HEK293 (cell line): ENCODE data around the gene OR2AT4.

Source experiments
- CTCF ChIA-PET: fragments of 350-600 bp; formaldehyde crosslinking; extraction: SDS; loops from one replicate; lab custom pipeline; 2021; ENCODE audit warnings: antibody characterized with exemption; lab: Yijun Ruan, JAX
- POLR2A ChIA-PET: fragments of 300-600 bp; formaldehyde crosslinking; extraction: SDS; loops from one replicate; lab custom pipeline; 2020; ENCODE audit warnings: antibody characterized with exemption, inconsistent platforms; lab: Yijun Ruan, JAX
- H3K27ac ChIP-seq: fragments of 200-500 bp; sonication (Bioruptor generic); 2 replicates; pipeline ENCODE4 v1.5.1; 2014; ENCODE audit warnings: low read depth, low read length, control low read depth, inconsistent platforms; ENCODE audit errors: extremely low read depth
- H3K36me3 ChIP-seq, 2 experiments: fragments of 200-500 bp in 1 of 2; sonication (Bioruptor generic) in 1 of 2; 1 replicate in 1 of 2; 2 replicates in 1 of 2; pipeline ENCODE4 v1.5.1; 2014 to 2017; ENCODE audit warnings: inconsistent platforms in 2 of 2, low read length in 2 of 2; ENCODE audit not compliant: control insufficient read depth in 2 of 2, insufficient read depth in 1 of 2
- H3K4me1 ChIP-seq: fragments of 200-500 bp; sonication (Bioruptor generic); 2 replicates; pipeline ENCODE4 v1.5.1; 2014; ENCODE audit warnings: mild to moderate bottlenecking, low read length, inconsistent platforms; ENCODE audit not compliant: control insufficient read depth, insufficient read depth
- H3K4me3 ChIP-seq: 2 replicates; pipeline ENCODE4 v1.5.1; 2011; ENCODE audit warnings: low read depth, mild to moderate bottlenecking, control low read depth, low read length, moderate library complexity
- H3K9me3 ChIP-seq: fragments of 200-500 bp; sonication (Bioruptor generic); 2 replicates; pipeline ENCODE4 v1.5.1; 2014; ENCODE audit warnings: low read depth, low read length, inconsistent platforms; ENCODE audit not compliant: control insufficient read depth, insufficient read depth
- AEBP2 ChIP-seq: fragments of 450-650 bp; formaldehyde crosslinking; IDR thresholded peaks from 2 replicates; pipeline ENCODE4 v1.5.1; 2016; ENCODE audit warnings: missing biosample characterization, missing genetic modification characterization, borderline replicate concordance
- ELK4 ChIP-seq: IDR thresholded peaks from 2 replicates; pipeline ENCODE4 v1.6.1; 2011; ENCODE audit warnings: mild to moderate bottlenecking, low read depth, low read length, borderline replicate concordance
- FEZF1 ChIP-seq: fragments of 450-650 bp; formaldehyde crosslinking; IDR thresholded peaks from 2 replicates; pipeline ENCODE4 v1.5.1; 2016; ENCODE audit warnings: missing biosample characterization, missing genetic modification characterization
- GFI1B ChIP-seq: fragments of 450-650 bp; formaldehyde crosslinking; IDR thresholded peaks from 2 replicates; pipeline ENCODE4 v1.5.1; 2016; ENCODE audit warnings: missing biosample characterization, missing genetic modification characterization
- REPIN1 ChIP-seq: fragments of 450-650 bp; formaldehyde crosslinking; IDR thresholded peaks from 2 replicates; pipeline ENCODE4 v1.5.1; 2017; ENCODE audit warnings: missing biosample characterization, missing genetic modification characterization, low read depth
- TCF7L2 ChIP-seq: IDR thresholded peaks from 2 replicates; pipeline ENCODE4 v1.6.1; 2011; ENCODE audit warnings: low read depth, mild to moderate bottlenecking, inconsistent platforms, low read length, moderate library complexity, borderline replicate concordance
- ZFP3 ChIP-seq: fragments of 450-650 bp; formaldehyde crosslinking; IDR thresholded peaks from 2 replicates; pipeline ENCODE4 v1.5.1; 2016; ENCODE audit warnings: low read depth, missing biosample characterization, missing genetic modification characterization
- ZFP41 ChIP-seq: fragments of 450-650 bp; formaldehyde crosslinking; IDR thresholded peaks from 2 replicates; pipeline ENCODE4 v1.5.1; 2016; ENCODE audit warnings: missing biosample characterization, missing genetic modification characterization, borderline replicate concordance
- ZNF138 ChIP-seq: fragments of 450-650 bp; formaldehyde crosslinking; IDR thresholded peaks from 2 replicates; pipeline ENCODE4 v1.5.1; 2016; ENCODE audit warnings: missing biosample characterization, missing genetic modification characterization, borderline replicate concordance
- ZNF174 ChIP-seq: fragments of 450-650 bp; formaldehyde crosslinking; IDR thresholded peaks from 2 replicates; pipeline ENCODE4 v1.5.0; 2017; ENCODE audit warnings: missing biosample characterization, mild to moderate bottlenecking, missing genetic modification characterization
- ZNF202 ChIP-seq: fragments of 450-650 bp; formaldehyde crosslinking; IDR thresholded peaks from 2 replicates; pipeline ENCODE4 v1.5.1; 2016; ENCODE audit warnings: missing biosample characterization, missing genetic modification characterization, borderline replicate concordance
- ZNF214 ChIP-seq: fragments of 450-650 bp; formaldehyde crosslinking; IDR thresholded peaks from 2 replicates; pipeline ENCODE4 v1.5.1; 2017; ENCODE audit warnings: missing biosample characterization, mild to moderate bottlenecking, missing genetic modification characterization, borderline replicate concordance
- ZNF280D ChIP-seq: fragments of 450-650 bp; formaldehyde crosslinking; IDR thresholded peaks from 2 replicates; pipeline ENCODE4 v1.5.1; 2016; ENCODE audit warnings: missing biosample characterization, missing genetic modification characterization
- ZNF292 ChIP-seq: fragments of 450-650 bp; formaldehyde crosslinking; IDR thresholded peaks from 2 replicates; pipeline ENCODE4 v1.5.1; 2016; ENCODE audit warnings: low read depth, missing biosample characterization, missing genetic modification characterization, borderline replicate concordance
- ZNF302 ChIP-seq: fragments of 450-650 bp; formaldehyde crosslinking; IDR thresholded peaks from 2 replicates; pipeline ENCODE4 v1.5.1; 2016; ENCODE audit warnings: missing biosample characterization, missing genetic modification characterization, low read depth
- ZNF391 ChIP-seq: fragments of 450-650 bp; formaldehyde crosslinking; IDR thresholded peaks from 2 replicates; pipeline ENCODE4 v1.5.1; 2016; ENCODE audit warnings: low read depth, missing biosample characterization, missing genetic modification characterization, borderline replicate concordance
- ZNF585B ChIP-seq: fragments of 450-650 bp; formaldehyde crosslinking; IDR thresholded peaks from 2 replicates; pipeline ENCODE4 v1.5.1; 2016; ENCODE audit warnings: missing biosample characterization, missing genetic modification characterization
- ZNF629 ChIP-seq: fragments of 450-650 bp; formaldehyde crosslinking; IDR thresholded peaks from 2 replicates; pipeline ENCODE4 v1.5.1; 2017; ENCODE audit warnings: missing biosample characterization, missing genetic modification characterization
- ZNF645 ChIP-seq: fragments of 450-650 bp; formaldehyde crosslinking; IDR thresholded peaks from 2 replicates; pipeline ENCODE4; 2016; ENCODE audit warnings: missing biosample characterization, missing genetic modification characterization
- ZXDB ChIP-seq: fragments of 450-650 bp; formaldehyde crosslinking; IDR thresholded peaks from 2 replicates; pipeline ENCODE4 v1.5.1; 2016; ENCODE audit warnings: missing biosample characterization, missing genetic modification characterization

Gene OR2AT4

GRCh38 chr11:75114465-75114864 lies 17.8 kb upstream of the OR2AT4 start (continued):
- TF ChIP-seq ZNF214 (tag by site-specific recombination): no peak
- TF ChIP-seq, all 188 proteins: peak for 0

GRCh38 chr11:75113030-75113429 lies 16.4 kb upstream of the OR2AT4 start:
- ChIA-PET POLR2A (no interaction called here), CTCF (interaction anchor here (1.3 to 1.6 kb wide), 3 partner anchors 20 to 129 kb away, joined by 5 to 6 read pairs (median 6); no protein-coding TSS in a partner anchor)
- TF ChIP-seq ELK4 (no peak), ZNF302 (tag by site-specific recombination) (no peak), ZFP41 (tag by site-specific recombination) (no peak), REPIN1 (tag by site-specific recombination) (no peak), ZNF280D (tag by site-specific recombination) (no peak), ZNF629 (no peak)
- Histone ChIP-seq H3K9me3 (no peaks in the 10 kb centered on the region), H3K4me3 (no peak overlapping the region), H3K36me3 (no peaks in the 10 kb centered on the region), H3K4me1 (no peaks in the 10 kb centered on the region), H3K27ac (no peak overlapping the region)

- H3K36me3 ChIP-seq: no peaks in the 10 kb centered on the region
- ChIA-PET CTCF (interaction anchor here (0.7 to 1.6 kb wide), 5 partner anchors 21 to 1913 kb away, joined by 3 to 6 read pairs (median 5); no protein-coding TSS in a partner anchor), POLR2A (no interaction called here)
- no peaks in the 10 kb centered on the region for H3K9me3 ChIP-seq
- H3K4me1 ChIP-seq: no peaks in the 10 kb centered on the region
- no peak overlapping the region for H3K4me3 ChIP-seq
- H3K27ac ChIP-seq: no peak overlapping the region
- no peak for TF ChIP-seq FEZF1 (tag by site-specific recombination)
- TF ChIP-seq AEBP2 (tag by site-specific recombination): no peak
- no peak for TF ChIP-seq ZNF202 (tag by site-specific recombination)
- no peak for TF ChIP-seq ZFP3 (tag by site-specific recombination)
- no peak for TF ChIP-seq TCF7L2
- no peak for TF ChIP-seq ZNF585B (tag by site-specific recombination)
- no peak for TF ChIP-seq ZNF391 (tag by site-specific recombination)
- no peak for TF ChIP-seq ZXDB (tag by site-specific recombination)
- TF ChIP-seq ZNF645 (tag by site-specific recombination): no peak
- TF ChIP-seq ZNF138 (tag by site-specific recombination): no peak
- no peak for TF ChIP-seq GFI1B (tag by site-specific recombination)
- no peak for TF ChIP-seq ZNF174 (tag by site-specific recombination)
- no peak for TF ChIP-seq ZNF292 (tag by site-specific recombination)
- no peak for TF ChIP-seq ZNF214 (tag by site-specific recombination)
- TF ChIP-seq REPIN1 (tag by site-specific recombination): no peak
- no peak for TF ChIP-seq ELK4
These were observed 15.5 kb upstream of the OR2AT4 start for GRCh38 chr11:75112200-75112599.
